Heart left ventricle (tissue), 13 donors: ENCODE results near the gene GNB5.

ENCODE experiments used
- POLR2A ChIP-seq, 2 donors: fragments of 450-650 bp; IDR thresholded peaks; one replicate each; pipeline ENCODE4 v1.6.1; 2017; ENCODE audit warnings: antibody characterized with exemption in 2 of 2, mild to moderate bottlenecking in 2 of 2, moderate library complexity in 2 of 2
- TF ChIP-seq, protein P1 (sequence below), 12 donors: fragments of 200-600 bp; sonication (generic) in 4 of 12; IDR thresholded peaks; one replicate each; pipeline versions ENCODE4 v1.5.0 to v1.8.0; 2018 to 2022; ENCODE audit warnings: antibody characterized with exemption in 12 of 12, mild to moderate bottlenecking in 5 of 12
- donor health status: ischemic (EF 13 %, LVEDD 7.1; RV severe dilation, severe dysfunction).
- donor health status: DM: no; HTN: yes; CAD: no.
- donor health status: DM: no; HTN: no; CAD: no.
- donor health status: ischemic (EF 25% LVEDD 6.9; RV normal size, moderate dysfunction).
- donor health status: ischemic (EF 25% LVEDD 5.7; RV mildly dilated, moderate dysfunction).
- donor health status: ischemic (EF 35%, LVEDD 5.7; RV mildly dilated, moderate dysfunction).
- donor health status: nonischemic (EF 11% LVEDD 7.7; RV severe dilation, severe dysfunction).
- donor health status: DM: yes; HTN: yes; CAD: no.
- donor health status: PGD.
- donor health status: ischemic (EF 29% LVEDD 5.4; RV normal size, mild dysfunction).
- donor health status: nonischemic (EF 23%, LVEDD 6.1; RV moderate dilation, normal function).

DNA sequence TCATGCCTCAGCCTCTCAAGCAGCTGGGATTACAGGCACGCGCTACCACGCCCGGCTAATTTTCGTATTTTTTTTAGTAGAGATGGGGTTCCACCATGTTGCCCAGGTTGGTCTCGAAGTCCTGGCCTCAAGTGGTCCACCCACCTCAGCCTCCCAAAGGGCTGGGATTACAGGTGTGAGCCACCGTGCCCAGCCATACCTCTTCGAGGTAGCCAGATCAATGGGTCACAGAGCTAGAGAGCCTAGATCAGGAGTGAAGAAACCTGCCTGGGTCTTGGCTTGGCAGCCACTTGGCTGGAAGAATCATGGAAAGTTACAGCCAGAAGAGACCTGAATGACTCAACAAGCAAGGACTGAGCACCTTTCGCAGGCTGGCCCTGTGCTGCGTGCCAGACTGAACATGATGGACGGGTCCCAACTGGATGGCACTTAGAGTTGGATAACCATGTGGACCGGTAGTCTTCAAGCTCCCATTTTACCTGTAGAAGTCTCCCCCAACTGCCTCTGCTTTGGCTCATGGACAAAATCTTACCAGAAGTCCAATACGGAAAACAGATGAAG lies 29.7 kb downstream of the GNB5 start:
- TF ChIP-seq, protein P1, sequence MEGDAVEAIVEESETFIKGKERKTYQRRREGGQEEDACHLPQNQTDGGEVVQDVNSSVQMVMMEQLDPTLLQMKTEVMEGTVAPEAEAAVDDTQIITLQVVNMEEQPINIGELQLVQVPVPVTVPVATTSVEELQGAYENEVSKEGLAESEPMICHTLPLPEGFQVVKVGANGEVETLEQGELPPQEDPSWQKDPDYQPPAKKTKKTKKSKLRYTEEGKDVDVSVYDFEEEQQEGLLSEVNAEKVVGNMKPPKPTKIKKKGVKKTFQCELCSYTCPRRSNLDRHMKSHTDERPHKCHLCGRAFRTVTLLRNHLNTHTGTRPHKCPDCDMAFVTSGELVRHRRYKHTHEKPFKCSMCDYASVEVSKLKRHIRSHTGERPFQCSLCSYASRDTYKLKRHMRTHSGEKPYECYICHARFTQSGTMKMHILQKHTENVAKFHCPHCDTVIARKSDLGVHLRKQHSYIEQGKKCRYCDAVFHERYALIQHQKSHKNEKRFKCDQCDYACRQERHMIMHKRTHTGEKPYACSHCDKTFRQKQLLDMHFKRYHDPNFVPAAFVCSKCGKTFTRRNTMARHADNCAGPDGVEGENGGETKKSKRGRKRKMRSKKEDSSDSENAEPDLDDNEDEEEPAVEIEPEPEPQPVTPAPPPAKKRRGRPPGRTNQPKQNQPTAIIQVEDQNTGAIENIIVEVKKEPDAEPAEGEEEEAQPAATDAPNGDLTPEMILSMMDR (IDR thresholded peaks at IDR 0.05): no peak
- TF ChIP-seq POLR2A (IDR thresholded peaks at IDR 0.05): no peak
